ENCODE results near the gene TBL1XR1.

The TBL1XR1 gene

GRCh38 chr3:176994891-176995781, 202.1 kb downstream of the TBL1XR1 start:
- DNase-seq = no peak

DNA sequence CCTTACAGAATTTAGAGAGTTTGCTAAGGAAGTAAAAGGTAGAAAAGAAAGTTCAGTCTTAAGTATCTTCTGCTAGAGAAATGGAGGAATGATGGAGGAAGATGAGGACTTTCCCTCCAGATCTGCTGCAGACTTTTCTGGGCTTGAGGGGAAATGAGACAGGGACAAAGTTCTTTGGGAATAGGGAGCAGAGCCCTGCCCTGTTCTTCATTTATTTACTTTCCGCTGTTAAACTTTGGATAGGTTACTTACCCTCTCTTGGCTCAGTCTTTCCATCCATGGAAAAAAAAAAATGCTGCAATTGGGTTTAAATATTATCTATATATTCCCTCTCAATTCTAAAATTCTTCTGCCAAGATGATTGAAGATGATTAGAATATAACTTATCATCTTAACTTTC, 202.9 kb downstream of the TBL1XR1 start:
- no peak for DNase-seq

DNA sequence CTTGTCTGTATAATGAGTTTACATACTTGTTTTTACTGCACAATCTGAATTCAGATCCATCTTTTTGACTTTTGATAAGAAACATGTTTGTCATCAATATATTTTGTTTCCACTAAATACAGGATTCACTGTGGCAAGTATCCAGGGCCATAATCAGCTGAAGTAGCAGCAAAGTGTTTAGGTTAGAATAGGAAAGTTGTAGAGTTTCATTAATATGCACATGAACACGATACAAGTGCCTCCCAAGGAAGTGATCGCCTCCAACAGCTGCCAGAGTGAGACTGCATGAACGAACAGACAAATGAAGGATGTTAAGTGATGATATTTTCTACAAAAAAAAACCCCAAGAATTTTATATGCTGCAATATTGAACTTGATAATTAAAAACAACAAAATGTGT, 204.3 kb downstream of the TBL1XR1 start:
- no peak for DNase-seq

- DNase-seq = no peak
Observed at GRCh38 chr3:176992565-176992964, 204.7 kb downstream of the TBL1XR1 start.

DNA sequence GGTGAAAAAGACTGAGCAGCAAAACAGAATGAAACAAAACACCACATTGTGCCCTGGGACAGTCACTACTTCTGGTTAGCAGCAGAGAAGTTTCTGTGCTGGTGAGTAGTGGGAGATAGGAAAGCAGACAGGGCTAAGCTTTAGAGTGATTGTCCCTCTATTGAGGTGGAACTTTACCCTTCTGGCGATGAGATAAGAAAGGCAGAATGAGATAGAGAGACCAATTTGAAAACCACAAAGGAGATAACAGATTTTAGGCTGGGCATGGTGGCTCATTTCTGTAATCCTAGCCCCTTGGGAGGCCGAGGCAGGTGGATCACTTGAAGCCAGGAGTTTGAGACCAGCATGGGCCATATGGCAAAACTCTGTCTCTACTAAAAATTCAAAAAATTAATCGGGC, 208.5 kb downstream of the TBL1XR1 start:
- DNase-seq = no peak

GRCh38 chr3:176987901-176988650, 209.2 kb downstream of the TBL1XR1 start:
- no peak for DNase-seq

- no peak for DNase-seq
Observed at GRCh38 chr3:176978441-176978840, 218.8 kb downstream of the TBL1XR1 start.

GRCh38 chr3:176977331-176977730, 220.0 kb downstream of the TBL1XR1 start:
- DNase-seq = no peak

DNA sequence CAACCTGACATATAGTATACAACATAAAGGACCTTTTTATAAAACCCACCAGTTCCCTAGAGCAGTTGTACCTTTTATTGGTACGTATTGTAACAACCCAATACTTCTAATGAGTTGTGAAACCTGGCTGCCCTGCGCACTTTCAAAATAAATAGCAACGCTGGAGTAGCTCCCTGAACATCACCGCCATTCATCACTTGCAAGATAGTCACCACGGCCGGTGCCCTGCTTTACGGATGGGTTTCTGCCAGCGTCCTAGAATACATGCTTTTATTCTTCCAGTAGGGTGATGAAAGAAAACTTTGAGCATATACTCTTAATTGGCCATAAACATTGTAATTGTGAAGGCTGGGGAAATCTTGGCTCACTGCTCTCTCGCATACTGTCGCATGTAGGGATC, 220.7 kb downstream of the TBL1XR1 start:
- DNase-seq = no peak

DNA sequence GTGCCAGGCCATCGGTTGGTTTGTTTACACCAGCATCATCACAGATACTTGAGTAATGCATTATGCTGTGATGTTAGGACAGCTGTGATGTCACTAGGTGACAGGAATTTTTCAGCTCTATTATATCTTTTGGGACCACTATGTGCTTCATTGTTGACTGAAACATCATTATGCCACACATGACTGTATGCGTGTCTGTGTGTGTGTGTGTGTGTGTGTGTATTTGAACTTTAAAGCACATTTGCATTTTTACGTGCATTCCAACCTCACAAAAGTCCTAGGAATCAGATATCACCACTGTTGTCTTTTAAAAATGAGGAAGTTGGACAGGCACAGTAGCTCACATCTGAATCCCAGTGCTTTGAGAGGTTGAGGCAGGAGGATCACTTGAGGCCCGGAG, 223.0 kb downstream of the TBL1XR1 start:
- no peak for DNase-seq

DNA sequence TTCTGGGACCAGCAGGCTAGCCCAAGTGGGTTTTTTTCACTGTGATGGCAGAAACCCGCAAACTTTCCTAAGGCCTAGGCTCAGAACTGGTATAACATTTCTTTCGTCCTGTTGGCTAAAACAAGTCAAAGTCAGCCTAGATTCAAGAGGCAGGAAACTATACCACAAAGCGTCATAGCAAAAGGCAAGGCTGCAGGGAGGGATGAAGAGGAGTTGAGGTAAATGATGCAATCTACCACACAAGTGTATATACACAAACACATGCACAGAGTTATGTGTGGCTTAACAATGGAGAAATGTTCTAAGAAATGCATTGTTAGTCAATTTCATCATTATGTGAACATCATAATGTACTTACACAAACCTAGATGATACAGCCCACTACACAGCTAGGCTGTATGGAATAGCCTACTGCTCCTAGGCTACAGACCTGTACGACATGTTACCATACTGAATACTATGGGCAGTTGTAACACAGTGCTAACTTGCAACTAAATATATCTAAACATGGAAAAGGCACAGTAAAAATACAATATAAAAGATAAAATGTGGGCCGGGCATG, 225.6 kb downstream of the TBL1XR1 start:
- no peak for DNase-seq

- DNase-seq = no peak
Observed at GRCh38 chr3:176970770-176971169, 226.5 kb downstream of the TBL1XR1 start.

DNA sequence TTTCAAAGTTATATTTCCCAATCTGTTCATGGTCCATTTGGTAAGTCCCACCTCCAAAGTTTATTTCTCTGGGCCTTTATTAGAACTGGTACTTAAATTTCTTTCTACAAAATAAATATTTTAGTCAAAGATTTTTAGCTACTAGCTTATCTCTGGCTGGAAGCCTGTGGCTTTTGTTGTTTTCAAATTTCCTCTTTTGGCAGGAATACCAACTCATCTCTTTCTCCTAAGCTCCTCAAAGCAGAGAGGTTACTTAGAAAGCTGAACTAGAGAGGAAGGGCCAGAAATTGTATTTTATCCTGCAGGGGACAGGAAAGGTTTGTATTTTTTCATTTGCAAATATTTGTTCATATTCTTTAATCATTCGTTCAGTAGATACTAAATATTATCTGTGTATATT, 227.8 kb downstream of the TBL1XR1 start:
- DNase-seq = peak in 1 of 3 donors; percentile 16

Data from suppressor macrophage treated with lipopolysaccharide for 1 hour (primary cell).